Myocyte (in vitro differentiated cells): ENCODE measurements around the gene ULBP3. TPM values are rescaled to one million over a fixed set of nuclear protein-coding genes. Genes with fewer than 3 reads are reported as not detected.

Experiments used
- DNase-seq: peaks from one replicate; pipeline ENCODE4 v3.0.0-alpha.2; 2012; ENCODE audit warnings: low read depth
- polyA plus RNA-seq: library from polyadenylated mRNA; unstranded; fragments of >200 nt; gene quantifications from one replicate; pipeline ENCODE4 v1.2.1, GENCODE V29; 2012; ENCODE audit warnings: missing spikeins
- total RNA-seq: library from RNA; depleted of rRNA; stranded (reverse); fragments of >200 nt; gene quantifications from 2 replicates; pipeline ENCODE4 v1.2.3, GENCODE V29; 2014

Gene ULBP3
- 6.7 and 8.5 TPM in 2 replicates for total RNA-seq
- 2.1 TPM for polyA plus RNA-seq

- peak; percentile 97 for DNase-seq
These were observed at the start of gene ULBP3 for GRCh38 chr6:150068720-150069648. TSS of gene ULBP3 (minus strand) at chr6:150069121. CDS start at chr6:150069066, 55 bp downstream.

- DNase-seq, result no peak
These were observed 49.7 kb upstream of the ULBP3 start for GRCh38 chr6:150118627-150119026.

GRCh38 chr6:150118203-150118602 is 49.3 kb upstream of the ULBP3 start:
- DNase-seq, result no peak

- DNase-seq, result no peak
These were observed 47.4 kb upstream of the ULBP3 start for GRCh38 chr6:150116200-150116800.

- DNase-seq, result no peak
These were observed 46.8 kb upstream of the ULBP3 start for GRCh38 chr6:150115769-150116168.

- no peak for DNase-seq
These were observed 43.3 kb upstream of the ULBP3 start for GRCh38 chr6:150112233-150112632.

GRCh38 chr6:150102750-150103270 is 33.9 kb upstream of the ULBP3 start:
- no peak for DNase-seq

GRCh38 chr6:150100745-150101144 is 31.8 kb upstream of the ULBP3 start:
- DNase-seq, result no peak

GRCh38 chr6:150099953-150100352 is 31.0 kb upstream of the ULBP3 start:
- DNase-seq, result no peak

GRCh38 chr6:150099546-150099945 is 30.6 kb upstream of the ULBP3 start:
- no peak for DNase-seq

- no peak for DNase-seq
These were observed 29.2 kb upstream of the ULBP3 start for GRCh38 chr6:150098155-150098554.

GRCh38 chr6:150093397-150093796 is 24.5 kb upstream of the ULBP3 start:
- DNase-seq, result no peak

GRCh38 chr6:150091476-150091875 is 22.6 kb upstream of the ULBP3 start:
- no peak for DNase-seq

- no peak for DNase-seq
These were observed 21.4 kb upstream of the ULBP3 start for GRCh38 chr6:150090328-150090727.

GRCh38 chr6:150088481-150089154 is 19.7 kb upstream of the ULBP3 start:
- no peak for DNase-seq

- no peak for DNase-seq
These were observed 18.4 kb upstream of the ULBP3 start for GRCh38 chr6:150087336-150087735.

- DNase-seq, result no peak
These were observed 17.1 kb upstream of the ULBP3 start for GRCh38 chr6:150086026-150086425.

GRCh38 chr6:150084426-150084825 is 15.5 kb upstream of the ULBP3 start:
- DNase-seq, result no peak

- no peak for DNase-seq
These were observed 14.9 kb upstream of the ULBP3 start for GRCh38 chr6:150083839-150084238.

GRCh38 chr6:150081702-150082101 is 12.8 kb upstream of the ULBP3 start:
- no peak for DNase-seq

- no peak for DNase-seq
These were observed 10.7 kb upstream of the ULBP3 start for GRCh38 chr6:150079604-150080003.

- DNase-seq, result no peak
These were observed 9.9 kb upstream of the ULBP3 start for GRCh38 chr6:150078788-150079187.
